ENCODE results near the gene CIDEB.
"Not testable (repeated sequence)": the region's sequence is repeated elsewhere in the genome, so short reads cannot be mapped to it uniquely, and the experiment has no call there.

CIDEB gene, protein sequence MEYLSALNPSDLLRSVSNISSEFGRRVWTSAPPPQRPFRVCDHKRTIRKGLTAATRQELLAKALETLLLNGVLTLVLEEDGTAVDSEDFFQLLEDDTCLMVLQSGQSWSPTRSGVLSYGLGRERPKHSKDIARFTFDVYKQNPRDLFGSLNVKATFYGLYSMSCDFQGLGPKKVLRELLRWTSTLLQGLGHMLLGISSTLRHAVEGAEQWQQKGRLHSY

DNA sequence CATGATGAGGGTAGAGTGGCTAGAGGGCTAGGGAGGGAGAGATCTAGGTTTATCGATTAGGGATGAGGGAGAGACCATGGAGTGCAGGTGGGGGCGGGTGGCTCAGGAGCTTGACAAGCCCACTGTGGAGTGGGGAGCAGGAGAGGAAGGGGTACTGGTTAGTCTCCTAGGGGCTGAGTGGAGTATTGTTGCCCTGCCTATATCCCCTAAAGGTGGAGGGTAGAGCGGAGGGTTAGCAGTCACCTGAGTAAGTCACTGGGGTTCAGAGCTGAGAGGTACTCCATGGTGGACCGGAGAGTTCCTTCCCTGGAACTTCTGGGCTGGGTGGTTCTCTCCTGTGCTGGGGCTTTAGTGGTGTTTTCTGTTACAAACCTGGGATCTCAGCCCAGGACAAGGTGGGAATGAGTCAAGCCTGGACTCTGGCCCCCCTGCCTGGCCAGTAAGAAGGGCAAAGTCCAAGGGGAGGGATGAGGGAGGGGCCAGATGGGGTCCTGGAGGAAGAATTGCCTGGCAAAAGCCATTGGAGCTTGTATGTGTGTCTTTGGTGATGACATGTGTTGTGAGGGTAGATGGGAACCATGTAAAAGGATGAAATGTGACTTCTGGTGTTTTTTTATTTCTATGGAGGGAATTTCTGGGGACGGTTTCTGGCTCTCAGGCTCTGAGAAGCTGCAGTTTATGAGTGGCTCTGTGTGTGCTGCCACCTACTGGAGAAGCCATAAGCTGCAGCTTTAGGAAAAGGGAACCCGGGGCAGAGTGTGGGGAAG is at the start of gene CIDEB:
Gene CIDEB (minus strand): TSS at position 403 of the 767 bp plus-strand sequence. CDS start 119 bp downstream, at position 284.
- DNase-seq (ENCODE audit: low spot score): peak; percentile 70

DNA sequence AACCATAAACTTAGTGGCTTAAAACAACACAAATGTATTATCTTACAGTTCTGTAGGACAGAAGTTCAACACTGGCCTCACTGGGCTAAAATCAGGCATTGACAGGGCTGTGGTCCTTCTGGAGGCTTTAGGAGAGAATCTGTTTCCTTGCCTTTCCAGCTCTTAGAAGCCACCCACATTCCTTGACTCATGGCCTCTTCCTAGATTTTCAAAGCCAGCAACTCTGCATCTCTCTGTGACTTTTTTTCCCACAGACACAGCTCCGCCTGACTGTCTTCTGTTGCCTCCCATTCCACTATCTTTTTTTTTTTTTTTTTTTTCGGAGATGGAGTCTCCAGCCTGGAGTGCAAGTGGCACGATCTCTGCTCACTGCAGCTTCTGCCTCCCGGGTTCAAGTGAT is 48.4 kb upstream of the CIDEB start:
- no peak for DNase-seq (ENCODE audit: low spot score)

DNA sequence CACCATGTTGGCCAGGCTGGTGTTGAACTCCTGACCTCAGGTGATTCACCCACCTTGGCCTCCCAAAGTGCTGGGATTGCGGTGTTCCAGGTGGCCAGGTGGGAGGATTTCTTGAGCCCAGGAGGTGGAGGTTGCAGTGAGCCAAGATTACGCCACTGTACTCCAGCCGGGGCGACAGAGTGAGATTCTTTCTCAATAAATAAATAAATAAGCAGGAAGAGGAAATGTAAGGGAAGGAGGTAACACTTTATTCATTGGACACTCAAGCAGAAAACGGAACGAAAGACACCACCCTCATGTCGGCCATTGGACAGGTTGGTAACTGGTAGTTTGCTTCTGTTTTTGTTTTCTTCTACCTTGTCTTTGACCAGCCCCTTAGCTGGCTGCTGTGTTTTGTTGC is 47.2 kb upstream of the CIDEB start:
- no peak for DNase-seq (ENCODE audit: low spot score)

DNA sequence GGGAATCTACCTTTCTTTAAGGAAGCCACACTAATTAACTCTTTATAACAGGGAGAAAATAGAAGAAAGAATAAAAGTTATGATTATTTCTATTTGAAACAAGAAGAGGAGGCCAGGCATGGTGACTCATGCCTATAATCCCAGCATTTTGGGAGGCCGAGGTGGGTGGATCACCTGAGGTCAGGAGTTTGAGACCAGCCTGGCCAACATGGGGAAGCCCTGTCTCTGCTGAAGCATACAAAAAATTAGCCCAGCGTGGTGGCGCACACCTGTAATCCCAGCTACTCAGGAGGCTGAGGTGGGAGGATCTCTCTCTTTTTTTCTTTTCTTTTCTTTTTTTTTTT is 46.7 kb upstream of the CIDEB start:
- not testable (repeated sequence) for DNase-seq (ENCODE audit: low spot score)

DNA sequence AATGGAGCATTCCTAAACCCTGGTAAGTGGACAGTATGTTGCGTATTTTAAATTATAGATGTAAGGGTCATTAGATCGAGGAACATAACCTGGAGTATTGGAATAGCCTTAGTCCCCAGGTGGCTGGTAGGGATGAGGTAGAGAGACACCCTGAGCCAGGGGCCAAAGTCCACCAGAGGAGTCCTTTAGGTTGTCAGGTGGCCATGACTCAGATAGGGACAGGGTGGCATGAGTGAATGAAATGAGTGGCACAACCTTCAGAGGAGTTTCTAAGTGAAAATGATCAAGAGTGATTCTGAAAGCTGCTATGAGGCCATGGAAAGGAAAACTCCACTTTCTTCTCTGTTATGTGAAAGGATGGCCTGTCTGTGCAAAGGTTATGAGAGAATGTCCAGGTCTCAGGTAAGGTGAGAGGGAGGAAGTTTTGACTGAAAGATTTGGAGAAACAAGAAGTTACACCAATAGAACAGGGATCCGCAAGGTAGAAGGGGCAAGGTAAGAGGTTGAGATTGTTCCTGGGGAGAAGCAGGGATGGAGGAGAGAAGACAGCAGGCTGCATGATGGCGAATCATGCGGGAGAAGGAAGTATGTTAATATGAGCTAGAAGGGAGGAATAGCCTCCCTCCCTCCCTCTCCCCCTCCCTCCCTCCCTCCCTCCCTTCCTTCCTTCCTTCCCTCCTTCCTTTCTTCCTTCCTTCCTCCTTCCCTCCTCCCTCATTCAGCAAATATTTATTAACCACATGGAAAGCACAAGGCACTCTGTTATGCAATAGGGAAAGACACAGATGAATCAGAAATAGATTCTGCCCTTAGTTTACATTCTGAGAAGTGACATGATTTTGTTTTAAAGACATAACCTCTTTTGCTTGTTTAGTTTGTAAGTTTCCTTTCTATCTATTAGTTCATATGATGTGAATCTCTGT is 46.0 kb upstream of the CIDEB start:
- no peak for DNase-seq (ENCODE audit: low spot score)

DNA sequence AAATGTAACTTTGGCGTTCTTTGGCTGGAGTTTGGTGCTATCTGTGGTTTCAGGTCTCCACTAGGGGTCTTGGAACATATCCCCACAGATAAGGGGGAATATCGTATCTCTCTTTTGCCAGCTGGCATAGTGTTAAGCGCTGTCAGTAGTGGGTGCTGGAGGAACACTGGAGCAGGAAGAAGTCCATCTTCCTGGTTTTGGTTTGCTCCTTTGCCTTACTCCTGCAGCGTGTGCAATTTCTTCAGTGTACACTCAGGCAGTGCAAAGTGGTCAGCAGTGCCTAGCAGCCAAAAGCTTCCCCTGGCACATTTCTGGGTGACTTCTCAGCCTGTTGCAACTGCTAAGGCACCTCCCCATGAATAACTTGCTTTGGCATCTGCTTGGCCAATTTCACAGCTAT is 43.7 kb upstream of the CIDEB start:
- no peak for DNase-seq (ENCODE audit: low spot score)

DNA sequence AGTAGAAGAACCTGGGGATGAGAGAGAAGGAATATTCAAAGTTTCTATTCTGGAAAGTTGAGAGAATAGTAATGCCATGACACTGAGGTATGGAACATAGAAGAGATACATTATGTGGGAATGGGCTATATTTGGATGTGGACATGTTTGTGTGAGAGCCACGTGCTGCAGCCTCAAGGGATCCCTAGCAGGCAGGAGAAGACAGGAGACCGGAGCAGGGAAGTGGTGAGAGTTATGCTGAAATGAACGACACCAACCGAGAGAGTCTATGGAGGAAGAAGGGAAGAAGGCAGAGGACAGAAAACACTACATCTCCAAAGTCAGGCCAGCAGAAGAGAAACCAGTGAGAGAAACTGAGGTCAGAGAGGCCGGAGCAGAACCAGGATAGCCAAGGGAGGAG is 42.0 kb upstream of the CIDEB start:
- DNase-seq (ENCODE audit: low spot score): no peak

DNA sequence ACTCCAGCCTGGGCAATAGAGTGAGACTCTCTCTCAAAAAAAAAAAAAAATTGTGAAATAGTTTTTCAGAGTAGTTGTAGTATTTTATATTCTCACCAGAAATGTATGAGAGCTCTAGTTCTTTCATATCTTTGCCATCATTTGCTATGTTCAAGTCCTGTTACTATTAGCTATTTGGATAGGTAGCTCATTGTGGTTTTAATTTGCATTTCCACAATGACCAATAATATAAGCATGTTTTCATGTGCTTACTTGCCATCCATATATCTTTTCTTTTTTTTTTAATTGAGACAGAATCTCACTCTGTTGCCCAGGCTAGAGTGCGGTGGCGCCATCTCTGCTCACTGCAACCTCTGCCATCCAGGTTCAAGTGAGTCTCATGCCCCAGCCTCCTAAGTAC is 40.4 kb upstream of the CIDEB start:
- no peak for DNase-seq (ENCODE audit: low spot score)

DNA sequence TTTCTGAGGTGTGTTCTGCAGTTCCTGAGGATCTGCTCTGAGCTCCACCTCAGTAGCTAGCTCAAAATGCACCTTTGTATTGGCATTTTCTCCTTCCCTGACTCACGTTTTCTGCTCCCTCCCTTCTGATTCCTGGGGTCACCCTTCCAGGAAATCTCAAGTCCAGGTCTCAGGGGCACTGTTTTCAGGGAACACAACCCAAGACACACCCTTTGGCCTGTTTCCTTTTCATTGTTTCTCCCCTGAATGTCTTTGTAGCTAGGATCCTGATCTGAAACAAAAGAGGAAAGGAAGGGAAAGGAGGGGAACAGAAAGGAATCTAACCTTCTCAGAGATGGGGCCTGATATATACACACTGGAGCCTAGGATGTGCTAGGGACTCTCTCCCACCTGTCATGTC is 39.4 kb upstream of the CIDEB start:
- DNase-seq (ENCODE audit: low spot score): no peak

DNA sequence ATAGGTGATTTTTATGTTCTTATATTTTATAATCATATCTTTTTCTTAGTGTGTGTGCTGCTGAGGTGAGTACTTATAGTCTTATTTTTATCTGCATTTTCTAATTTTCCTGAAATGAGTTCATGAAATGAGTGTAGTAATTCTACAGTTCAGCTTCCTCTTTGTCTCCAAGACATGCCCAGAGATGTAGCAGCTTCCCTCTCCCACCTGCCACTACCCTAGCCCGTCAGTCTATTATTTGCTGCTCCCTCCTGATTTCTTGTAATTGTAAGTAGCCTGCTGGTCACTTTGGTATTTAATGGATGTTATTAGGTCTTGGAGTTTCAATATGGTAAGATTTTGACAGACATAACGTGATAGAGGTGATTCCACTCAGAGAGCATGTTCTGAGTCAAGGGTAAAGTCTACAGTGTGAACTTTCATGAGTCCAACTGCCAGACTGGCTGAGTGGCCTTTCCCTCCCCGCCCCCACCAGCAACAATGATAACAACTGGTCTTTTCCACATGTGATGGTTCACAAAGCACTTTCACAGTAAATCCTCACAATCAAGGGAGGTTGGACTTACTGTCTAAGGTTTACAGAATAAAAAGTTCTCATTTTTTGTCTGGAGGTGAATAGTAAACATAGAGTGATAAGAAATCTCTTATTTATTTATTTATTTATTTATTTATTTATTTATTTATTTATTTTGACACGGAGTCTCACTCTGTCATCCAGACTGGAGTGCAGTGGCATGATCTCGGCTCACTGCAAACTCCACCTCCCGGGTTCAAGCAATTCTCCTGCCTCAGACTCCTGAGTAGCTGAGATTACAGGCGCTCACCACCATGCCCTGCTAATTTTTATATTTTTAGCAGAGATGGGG is 36.3 kb upstream of the CIDEB start:
- DNase-seq (ENCODE audit: low spot score): no peak

DNA sequence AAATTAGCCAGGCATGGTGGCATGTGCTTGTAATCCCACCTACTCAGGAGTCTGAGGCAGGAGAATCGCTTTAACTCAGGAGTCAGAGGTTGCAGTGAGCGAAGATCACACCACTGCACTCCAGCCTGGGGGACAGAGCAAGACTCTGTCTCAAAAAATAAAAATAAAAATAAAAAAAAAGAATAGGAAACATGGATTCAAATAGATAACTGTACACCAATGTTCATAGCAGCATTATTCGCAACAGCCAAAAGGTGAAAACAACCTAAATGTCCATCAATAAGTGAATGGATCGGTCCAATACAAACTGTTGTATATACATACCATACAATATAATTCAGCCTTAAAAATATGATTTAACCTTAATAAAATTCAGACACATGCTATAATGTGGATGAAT is 35.1 kb upstream of the CIDEB start:
- no peak for DNase-seq (ENCODE audit: low spot score)

DNA sequence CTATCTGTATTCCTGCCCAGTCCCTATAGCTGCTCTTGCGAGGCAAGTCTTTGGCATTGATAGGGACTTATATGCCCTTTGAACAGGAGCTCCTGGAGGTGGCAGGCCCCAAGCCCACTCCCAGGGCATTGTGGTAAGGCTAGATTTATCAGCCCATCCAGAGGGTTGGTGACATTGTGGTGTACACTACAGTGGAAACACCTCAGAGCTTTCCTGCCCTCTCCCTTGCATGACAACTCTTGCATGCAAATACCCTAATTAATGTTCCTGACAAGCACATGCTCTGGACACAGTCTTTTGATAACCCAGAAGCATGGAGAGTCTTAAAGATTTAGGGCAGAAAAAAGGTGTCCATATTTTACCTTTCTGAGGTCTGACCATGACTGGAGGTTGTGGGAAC is 32.8 kb upstream of the CIDEB start:
- no peak for DNase-seq (ENCODE audit: low spot score)

DNA sequence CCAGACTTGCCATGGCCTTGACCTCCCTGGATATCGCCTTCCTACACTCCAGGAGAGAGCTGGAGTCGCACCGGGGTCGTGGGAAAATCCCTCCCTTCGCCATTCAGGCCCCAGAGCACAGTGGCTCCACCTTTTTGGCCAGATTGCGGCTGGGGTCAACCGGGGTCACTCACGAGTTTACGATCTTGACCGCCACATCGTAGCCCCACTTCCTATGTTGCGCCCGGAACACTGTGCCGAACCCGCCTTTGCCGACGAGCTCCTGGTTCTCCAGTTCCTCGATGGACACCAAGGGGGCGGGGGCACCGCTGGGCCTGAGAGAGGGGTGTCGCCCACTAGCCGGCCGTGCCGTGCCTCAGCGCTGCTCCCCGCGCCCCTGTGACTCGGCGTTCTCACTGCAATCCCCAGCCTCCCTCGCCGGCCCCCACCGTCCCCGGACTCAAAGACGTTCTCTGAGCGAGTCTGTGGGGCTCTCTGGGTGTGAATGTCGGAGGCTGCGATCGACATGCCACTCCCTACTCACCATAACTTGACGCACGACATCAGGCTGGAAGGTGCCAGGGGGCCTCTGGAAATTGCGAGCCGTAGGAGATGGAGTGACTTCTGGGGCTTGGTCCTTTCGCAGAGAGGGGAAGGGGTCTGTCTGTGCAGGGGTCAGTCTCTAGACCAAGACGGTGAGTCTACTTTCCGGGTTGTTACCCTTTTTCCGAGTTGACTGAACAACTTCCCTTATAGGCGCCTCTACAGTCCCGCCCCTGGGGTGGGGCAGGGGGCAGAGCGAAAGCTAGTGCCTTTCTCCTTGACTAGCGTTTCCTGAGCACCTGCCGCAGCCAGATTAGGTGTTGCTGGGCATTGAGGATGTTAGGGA is 31.7 kb upstream of the CIDEB start, which contains the start of gene RIPK3:
Gene RIPK3 (minus strand): TSS at position 708 of the 868 bp plus-strand sequence. CDS start 165 bp downstream, at position 543.
- no peak for DNase-seq (ENCODE audit: low spot score)

DNA sequence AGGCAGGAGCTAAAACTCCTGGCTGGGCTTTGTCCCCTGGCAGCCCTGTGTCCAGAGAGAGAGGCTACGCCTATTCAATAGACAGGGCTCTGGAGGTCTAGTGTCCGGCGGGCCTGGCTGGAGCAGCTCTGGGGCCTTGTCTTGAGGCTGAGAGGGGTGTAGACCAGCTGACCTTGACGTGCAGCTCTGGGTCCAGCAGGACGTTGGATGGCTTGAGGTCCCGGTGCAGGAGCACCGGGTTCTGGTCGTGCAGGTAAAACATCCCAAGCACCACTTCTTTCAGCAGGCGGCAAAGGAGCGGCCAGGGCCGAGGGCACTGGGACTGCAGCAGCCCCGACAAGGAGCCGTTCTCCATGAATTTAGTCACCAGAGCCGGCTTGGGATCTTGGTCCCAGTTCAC is 31.1 kb upstream of the CIDEB start:
- DNase-seq (ENCODE audit: low spot score): no peak

DNA sequence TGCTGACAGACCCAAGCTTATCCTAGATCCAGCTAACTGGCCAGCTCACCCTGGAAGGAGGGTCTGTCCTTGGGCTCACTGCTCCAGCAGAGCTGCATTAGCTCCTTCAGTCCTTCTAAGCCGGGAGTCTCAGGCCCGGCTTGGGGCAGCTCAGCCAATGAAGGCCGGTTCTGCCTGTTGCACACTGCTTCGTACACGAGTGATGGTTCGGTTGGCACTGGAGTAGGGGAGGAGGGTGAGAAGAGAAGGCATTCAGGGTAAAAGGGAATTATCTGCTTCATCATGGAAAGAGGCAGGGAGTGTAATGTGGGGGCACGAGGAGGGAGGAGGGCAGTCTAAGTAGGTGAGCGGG is 30.0 kb upstream of the CIDEB start:
- DNase-seq (ENCODE audit: low spot score): no peak

DNA sequence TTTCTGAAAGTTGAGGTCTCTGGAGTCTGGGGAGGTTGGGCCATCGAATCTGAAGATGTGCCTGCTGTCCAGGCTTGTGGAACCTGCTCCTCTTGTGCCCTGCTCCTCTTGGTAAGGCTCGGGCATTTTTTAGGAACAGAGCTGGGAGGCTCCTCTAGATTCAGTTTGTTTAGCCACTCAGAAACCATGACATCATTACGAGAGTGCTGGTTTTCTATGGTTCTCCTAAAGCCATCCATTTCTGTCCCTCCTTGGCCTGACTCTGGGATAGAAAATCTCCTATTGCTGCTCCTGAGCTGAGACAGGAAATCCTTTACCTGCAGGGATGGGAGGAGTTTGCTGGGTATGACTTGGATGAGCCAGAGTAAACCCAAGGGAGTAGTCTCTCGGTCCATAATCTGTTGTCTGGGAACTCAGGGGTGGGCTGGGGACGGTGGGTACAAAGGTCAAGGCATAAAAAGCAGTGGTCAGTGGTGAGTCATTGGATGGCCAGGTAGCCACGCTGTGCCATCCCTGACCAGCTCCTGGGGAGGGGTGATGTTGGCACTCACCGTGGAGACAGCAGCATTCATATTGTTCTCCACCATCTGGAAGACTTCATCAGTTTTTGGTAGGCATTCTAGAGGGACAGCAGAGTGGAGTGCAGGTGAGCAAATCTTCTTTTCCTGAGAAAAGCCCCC is 29.5 kb upstream of the CIDEB start:
- DNase-seq (ENCODE audit: low spot score): no peak

DNA sequence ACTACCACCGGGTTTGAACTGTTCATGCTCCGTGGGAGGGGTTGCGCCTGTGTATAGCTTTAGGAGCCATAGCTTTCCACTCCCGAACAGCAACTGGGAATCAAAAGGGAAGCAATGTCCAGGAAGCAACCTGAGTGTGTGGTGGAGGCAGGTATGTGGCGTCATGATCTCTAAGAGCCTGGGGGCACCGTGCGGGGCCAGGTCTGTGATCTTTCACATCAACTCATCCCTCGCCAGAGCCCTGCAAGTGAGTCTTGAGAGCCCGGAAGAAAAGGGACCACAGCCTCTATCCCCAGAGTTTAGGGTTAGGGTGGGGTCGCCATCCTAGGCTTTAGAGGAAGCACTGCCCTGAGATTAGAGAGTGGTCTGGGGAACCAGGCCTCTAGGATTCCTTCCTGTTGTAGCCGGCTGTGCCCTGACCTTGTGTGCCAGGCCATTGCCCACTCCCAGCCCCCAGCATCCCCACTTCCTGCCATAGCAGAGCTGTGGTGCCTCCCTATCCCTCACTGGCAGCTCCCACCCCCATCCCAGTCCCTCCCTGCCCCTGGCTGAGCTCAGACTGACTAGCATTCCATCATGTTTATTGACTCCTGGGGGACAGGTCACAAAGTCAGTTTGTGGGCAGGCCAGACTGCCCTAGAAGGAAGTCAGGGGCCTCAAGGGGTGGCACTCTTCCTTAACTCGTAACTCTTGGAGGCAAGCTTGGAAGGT is 27.8 kb upstream of the CIDEB start:
- no peak for DNase-seq (ENCODE audit: low spot score)

DNA sequence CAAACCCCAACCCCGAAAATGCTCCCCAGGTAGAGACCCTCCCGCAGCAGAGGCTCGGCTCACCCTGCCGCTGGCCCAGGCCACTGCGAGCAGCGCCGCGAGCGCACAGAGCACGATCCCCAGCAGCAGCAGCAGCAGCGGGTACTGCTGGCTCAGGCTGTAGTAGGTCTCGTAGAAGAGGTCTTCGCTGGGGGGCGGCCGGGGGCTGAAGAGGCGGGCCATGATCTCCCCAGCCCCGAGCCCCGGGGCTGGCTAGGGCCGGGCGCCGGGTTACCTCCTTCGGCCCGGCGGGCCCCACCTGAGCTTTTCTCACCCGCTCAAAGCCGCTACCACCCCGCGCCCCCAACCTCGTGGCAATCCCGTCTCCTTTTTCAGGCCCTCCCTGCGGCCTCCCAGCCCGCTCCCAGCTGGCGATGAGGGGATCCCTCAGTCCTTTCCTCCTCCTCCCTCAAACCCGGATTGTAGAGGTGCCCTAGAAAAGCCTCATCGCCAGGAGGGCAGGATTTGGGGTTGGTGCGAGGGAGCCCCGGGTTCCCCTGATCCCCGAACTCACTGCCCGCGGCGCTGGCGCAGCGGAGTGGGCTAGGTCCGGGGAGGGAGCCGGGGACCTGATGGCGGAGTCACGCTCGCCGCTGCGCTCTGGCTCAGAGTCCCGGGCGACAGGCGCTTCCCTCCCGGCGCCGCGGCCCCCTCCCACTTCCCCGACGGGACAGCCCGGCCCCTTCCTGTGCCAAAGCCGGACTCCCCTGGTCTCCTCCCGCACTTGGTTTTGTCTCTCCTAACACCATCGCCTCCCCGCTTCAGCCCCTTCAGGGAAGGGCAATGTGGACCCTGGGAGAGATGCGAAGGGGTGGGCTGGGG is 26.9 kb upstream of the CIDEB start, which contains the start of gene ADCY4:
Gene ADCY4 (minus strand): TSS at position 641 of the 861 bp plus-strand sequence. CDS start 419 bp downstream, at position 222.
- no peak for DNase-seq (ENCODE audit: low spot score)
